ENCODE data around the gene SNED1.

The SNED1 gene

DNA sequence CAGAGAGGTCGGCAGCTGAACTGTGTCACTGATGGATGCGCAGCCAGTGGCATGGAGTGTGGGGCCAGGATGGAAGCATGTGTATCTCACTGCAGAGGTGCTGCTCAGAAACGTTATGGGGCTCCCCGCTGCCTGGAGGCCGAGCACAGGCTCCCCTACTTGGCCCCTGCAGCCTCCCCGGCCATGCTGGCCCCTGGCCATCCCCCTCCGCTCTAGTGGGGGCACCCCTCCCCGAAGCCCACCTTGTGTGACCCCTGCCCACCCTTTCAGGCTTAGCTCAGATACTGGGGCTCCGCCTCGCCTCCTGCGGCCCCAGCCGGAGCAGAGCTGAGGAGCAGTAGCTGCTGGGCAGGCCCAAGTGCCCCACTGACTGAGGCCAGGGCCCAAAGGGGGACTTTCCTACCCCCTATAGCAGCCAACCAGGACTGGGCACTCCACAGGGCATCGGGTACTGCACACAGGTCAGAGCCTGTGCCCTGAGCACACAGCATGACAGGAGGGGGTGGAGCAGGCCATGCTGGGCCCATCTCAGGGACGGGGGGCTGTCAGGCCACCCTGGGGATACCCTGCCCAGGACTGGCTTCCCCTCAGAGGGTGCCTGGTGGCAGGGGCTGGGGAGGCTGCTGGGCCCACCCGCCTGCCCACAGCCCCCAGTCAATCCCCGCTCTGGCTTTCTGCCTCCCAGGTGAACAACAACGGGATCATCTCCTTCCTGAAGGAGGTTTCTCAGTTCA is 31.3 kb downstream of the SNED1 start:
- no peak for DNase-seq (ENCODE audit: low spot score)

DNA sequence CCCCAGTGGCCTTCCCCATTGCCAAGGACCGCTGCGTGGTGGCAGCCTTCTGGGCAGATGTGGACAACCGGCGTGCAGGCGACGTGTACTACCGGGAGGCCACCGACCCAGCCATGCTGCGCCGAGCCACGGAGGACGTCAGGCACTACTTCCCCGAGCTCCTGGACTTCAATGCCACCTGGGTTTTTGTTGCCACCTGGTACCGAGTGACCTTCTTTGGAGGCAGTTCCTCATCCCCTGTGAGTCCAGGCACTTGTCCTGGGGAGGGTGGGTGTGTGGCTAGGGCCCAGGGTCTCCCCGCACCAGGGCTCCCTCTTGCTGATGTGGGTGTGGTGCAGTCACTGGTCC is 31.9 kb downstream of the SNED1 start:
- DNase-seq (ENCODE audit: low spot score): no peak

DNA sequence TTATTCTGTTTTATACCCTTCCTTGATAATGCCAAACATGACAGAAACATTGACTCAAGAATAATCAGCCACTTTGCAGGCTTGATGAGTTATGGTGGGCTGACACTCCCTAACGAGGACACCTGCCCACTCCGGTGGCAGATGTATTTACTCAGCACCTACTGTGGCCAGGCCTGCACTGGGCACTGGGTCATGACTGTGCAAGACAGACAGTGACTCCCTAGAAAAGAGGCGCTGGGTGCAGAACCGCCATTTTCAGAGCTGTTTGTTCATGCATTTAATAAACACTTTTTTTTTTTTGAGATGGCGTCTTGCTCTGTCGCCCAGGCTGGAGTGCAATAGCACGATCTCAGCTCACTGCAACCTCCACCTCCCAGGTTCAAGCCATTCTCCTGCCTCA is 32.5 kb downstream of the SNED1 start:
- DNase-seq (ENCODE audit: low spot score): no peak

DNA sequence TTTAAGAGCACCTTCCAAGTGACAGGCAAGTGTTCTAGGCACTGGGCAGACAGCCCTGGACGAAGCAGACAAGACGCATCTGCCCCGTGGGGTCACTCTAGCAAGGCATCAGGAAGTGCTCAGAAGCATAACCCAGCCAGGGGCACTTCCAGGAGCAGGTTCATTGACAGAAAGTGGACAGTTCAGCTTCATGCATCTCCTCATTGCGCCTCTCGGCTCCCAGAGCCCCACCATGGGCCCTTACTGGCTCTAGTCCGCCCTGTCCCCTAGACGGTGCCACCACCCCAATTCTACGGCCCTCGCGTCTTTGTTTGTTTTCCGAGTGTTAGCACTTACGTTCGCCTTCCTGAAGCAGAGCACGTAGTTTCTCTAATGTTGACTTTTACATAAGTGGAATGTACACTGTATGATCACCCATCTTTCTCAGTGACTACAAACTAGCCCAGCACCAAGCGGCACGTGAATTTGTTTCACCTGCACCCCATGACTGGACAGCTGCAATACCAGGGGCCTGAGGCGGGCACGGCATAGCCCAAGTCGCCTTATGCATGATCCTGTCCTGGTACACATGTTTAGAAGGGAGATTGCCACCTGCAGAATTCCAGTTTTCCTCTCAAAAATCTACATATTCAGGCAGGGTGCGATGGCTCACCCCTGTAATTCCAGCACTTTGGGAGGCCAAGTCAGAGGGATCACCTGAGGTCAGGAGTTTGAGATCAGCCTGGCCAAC is 33.2 kb downstream of the SNED1 start:
- no peak for DNase-seq (ENCODE audit: low spot score)

DNA sequence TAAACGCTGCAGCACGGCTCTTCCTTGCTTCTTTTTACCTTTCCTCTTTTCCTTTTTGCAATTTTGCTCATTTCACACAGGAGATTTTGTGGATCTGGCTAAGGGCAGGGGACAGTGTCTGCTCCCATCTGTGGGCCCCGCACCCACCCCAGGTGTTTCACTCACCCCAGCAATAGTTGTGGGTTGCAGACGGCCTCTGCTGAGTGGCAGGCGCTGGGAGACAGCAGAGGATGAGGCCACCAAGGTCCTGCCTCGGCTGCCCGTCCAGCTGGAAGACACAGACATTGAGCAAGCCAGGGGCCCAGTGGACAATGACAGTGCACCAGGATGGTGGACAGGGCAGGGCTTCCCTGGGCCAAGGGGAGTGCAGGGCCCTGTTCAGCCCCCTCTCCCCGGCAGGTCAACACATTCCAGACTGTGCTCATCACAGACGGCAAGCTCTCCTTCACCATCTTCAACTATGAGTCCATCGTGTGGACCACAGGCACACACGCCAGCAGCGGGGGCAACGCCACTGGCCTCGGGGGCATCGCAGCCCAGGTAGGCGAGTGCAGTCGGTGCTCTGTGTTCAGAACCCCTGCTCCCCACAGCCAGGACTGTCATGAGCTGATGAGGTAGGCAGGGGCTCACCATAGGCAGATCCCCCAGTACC is 35.0 kb downstream of the SNED1 start:
- DNase-seq (ENCODE audit: low spot score): no peak

DNA sequence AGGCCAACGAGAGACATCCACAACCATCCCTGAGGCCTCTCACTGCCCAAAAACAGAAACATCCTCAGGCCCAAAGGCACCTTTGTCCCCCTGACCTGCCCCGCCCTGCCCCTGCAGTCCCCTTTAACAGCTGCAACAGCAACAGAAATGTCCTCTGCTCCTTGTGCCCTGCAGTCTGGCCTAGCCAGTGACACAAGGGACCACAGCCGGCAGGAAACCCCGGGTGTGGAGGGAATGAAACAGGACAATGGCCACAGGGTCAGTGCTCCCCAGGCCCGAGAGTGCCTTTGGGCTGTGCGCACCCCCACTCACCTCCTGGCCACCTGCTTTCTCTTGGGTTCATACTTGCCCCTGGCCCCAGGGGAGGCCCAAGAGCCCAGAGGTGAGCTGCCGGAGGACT is 35.6 kb downstream of the SNED1 start:
- no peak for DNase-seq (ENCODE audit: low spot score)

DNA sequence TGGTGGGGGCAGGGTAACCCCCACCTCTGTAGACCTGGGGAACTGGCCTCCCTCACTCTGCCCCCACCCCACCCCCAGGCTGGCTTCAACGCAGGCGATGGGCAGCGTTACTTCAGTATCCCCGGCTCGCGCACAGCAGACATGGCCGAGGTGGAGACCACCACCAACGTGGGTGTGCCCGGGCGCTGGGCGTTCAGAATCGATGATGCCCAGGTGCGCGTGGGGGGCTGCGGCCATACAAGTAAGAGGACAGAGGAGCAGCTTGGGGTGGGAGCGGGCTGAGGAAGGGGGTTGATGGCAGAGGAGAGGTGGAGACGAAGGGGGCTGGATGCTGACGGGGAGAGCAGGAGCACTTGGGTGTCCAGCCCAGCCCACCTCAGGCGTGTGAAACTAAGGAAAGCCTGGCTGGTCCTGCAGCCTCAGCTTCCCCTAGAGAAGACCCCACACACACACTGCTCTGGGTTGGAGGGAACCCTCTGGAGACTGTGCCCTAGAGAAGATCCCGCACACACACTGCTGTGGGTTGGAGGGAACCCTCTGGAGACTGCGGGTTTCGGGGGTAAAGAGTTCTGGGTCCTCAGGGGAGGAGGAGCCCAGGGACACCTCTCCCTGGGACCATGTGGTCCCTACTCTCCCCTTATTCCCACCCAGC is 36.2 kb downstream of the SNED1 start:
- DNase-seq (ENCODE audit: low spot score): no peak

DNA sequence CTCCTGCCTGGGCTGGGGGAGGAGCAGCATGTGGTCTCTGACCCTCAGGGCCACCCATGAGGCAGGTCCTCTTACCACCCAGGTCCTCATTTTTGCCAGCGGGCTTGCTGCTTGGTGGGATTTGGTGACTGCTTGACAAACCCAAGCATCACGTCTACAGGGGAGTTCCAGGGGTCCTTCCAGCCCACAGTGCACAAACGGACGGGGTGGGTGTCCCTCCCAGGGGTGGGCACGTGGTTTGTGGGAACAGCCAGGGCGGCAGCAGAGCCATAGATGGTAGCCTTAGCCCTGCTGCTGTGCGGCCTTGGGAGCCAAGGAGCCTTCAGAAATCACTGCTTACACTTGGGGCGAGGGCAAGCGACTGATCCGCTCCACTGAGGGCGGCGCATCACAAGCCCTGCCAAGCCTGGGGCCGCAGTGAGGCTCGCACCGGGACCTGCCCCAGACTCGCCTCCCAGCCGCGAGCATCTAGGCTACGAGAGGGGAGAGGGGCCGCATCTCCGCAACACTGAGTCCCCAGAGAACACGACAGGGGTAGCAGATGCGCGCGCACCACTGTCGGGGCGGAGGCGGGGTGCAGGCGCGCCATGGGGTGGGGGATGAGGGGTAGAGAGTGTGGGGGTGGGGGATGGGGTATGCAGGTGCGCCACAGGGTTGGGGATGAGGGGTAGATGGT is 36.9 kb downstream of the SNED1 start:
- DNase-seq (ENCODE audit: low spot score): no peak

DNA sequence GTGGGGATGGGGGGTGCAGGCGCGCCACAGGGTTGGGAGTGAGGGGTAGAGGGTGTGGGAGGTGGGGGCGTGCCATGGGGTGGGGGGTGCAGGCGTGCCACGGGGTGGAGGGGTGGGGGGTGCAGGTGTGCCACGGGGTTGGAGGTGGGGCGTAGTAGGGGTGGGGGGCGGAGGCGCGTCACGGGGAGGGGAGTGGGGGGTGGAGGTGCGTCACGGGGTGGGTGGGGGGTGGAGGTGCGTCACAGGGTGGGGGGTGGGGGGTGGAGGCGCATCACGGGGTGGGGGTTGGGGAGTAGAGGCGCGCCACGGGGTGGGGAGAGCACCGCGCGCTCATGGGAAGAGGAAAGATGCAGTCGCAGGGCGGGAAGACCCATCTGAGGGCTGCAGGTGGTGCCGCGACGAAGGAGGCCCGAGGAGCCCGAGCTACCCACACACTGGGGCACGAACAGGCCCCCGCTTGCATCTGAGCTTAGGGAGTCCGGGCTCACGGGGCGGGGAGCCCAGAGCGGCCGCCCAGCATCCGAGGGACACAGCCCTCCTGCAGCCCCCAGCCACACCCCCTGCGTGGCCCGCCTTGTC is 37.5 kb downstream of the SNED1 start:
- DNase-seq (ENCODE audit: low spot score): no peak

DNA sequence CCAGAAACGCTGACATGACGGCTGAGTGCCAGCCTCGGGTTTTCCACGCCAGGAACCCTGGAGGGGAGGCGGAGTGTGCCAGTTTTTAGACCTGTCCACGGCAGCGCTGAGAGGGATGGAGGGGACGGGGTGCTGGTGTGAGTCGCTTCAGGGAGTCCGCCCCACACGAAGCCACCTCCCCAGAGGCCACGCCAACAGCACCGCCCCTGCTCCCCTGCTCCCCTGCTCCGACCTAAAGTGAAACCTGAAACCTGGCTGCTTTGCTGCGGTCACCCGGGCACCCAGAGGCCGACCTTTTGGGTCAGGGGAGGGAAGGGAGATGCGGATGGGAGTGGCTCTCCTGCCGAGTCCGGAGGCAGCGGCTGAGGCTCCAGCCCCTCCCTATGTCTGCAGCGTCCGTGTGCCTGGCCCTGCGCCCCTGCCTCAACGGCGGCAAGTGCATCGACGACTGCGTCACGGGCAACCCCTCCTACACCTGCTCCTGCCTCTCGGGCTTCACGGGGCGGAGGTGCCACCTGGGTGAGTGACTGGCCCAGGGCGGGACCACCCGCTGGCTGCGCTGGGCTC is 38.1 kb downstream of the SNED1 start:
- peak; percentile 63 for DNase-seq (ENCODE audit: low spot score)

DNA sequence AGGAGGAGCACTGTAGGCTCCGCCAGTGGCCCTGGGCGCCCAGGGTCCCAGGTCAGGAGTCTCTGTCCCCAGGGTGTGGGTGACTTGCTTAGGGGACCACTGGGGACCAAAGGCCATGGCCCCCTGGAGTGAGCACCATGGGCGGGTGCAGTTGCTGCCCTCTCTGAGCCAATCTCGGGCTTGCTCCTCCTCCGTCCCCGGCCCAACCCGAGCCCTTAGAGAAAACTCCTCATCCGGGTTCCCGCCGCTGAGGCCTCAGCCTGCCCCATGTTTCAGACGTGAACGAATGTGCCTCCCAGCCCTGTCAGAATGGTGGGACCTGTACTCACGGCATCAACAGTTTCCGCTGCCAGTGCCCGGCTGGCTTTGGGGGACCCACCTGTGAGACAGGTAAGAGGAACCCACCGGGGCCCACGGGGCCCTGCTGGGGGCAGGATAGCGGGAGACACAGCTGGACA is 38.6 kb downstream of the SNED1 start:
- no peak for DNase-seq (ENCODE audit: low spot score)

DNA sequence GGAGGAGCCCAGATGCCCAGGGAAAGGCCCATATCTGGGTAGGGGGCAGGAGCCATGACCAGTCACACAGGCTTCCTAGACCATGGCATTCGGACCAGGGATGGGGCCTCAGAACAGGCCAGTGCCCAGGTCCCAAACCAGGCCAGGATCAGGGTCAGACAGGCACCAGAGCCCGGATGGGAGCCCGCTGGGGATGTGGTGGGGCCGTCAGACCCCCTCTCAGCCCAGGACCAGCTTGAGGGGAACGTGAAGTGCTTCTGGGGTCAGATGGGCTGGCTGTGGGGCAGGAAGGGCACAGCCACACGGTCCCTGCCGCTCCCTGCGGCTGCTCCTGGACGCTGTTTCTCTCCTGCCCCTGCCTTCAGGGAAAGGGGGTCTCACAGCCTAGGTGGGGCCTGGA is 39.1 kb downstream of the SNED1 start:
- DNase-seq (ENCODE audit: low spot score): no peak

DNA sequence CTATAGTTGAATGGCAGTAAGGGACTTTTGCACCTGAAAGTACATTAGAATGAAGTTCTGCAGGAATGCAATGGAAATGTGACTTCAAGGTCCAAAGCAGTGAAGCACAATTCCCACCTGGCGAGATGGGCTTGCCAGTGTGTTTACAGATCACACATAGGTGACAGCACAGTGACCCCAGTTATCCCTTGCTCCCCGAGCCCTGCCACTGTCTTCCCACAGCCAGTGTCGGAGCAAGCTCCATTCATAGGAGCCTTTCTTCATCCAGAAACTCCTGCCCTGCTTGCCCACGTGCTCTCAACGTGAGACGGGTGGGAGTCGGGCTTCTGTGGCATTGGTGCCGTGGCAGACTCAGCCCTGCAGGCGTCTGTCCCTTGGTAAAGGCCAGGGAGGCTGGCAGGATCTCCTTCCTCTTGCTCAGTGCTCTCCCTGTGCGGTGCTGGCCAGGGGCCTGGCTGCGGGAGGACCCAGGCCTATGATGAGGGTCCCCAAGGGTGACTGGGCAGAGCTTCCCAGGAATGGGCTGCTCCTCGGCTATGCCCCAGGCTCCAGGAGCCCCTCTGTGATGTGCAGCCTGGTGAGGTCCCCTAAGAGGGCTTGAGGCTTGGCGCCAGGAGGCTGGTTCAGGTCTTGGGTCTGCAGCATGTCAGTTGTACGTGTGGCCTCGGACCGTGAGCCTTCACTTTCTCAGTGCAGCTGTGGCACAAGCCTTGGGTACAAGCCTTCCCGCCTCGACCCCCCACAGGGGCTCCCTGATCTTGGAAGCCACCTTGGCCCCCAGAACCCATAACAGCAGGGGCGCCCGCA is 40.2 kb downstream of the SNED1 start:
- DNase-seq (ENCODE audit: low spot score): no peak

DNA sequence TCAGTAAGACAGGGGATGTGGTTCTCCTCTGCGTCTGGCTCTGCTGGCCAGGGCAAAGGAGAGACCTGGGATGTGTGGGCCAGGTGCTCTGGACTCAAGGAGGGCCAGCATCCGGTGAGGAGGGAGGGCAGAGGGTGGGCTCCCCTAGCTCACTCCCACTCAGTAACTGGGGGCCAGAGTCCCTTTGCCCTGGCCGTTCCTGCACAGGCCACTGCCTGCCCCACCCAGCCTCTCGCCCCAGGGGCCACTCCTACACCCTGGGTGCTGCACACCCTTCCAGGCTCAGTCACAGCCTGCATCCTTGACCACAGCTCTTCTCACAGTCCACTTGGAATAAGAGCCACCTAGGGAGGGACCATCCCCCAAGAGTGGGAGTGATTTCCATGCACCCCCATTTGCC is 41.0 kb downstream of the SNED1 start:
- no peak for DNase-seq (ENCODE audit: low spot score)

DNA sequence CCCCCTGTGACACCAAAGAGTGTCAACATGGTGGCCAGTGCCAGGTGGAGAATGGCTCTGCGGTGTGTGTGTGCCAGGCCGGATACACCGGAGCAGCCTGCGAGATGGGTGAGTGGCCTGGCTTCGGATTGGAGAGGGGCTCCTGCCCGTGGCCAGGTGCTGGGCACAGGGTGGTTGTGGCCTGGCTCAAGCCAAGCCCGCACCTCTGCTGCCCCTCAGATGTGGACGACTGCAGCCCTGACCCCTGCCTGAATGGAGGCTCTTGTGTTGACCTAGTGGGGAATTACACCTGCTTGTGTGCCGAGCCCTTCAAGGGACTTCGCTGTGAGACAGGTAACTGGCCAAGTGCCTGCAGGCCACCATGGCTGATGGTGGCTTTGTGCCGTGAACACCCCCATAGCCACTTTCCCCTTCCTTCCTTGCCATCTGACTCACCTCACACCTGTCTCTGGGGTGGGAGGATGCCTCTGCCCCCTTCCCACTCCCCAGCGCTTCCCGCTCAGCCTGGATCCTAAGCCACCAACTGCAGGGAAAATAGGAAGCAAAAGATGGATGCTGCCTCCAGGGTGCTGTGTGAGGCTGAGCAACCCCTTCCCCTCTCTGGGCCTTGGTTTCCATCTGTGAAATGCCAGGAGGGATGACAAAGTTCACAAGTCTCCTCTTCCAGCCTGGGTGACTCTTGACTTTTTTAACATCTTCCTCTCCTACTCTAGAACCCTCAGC is 41.8 kb downstream of the SNED1 start:
- DNase-seq (ENCODE audit: low spot score): no peak

DNA sequence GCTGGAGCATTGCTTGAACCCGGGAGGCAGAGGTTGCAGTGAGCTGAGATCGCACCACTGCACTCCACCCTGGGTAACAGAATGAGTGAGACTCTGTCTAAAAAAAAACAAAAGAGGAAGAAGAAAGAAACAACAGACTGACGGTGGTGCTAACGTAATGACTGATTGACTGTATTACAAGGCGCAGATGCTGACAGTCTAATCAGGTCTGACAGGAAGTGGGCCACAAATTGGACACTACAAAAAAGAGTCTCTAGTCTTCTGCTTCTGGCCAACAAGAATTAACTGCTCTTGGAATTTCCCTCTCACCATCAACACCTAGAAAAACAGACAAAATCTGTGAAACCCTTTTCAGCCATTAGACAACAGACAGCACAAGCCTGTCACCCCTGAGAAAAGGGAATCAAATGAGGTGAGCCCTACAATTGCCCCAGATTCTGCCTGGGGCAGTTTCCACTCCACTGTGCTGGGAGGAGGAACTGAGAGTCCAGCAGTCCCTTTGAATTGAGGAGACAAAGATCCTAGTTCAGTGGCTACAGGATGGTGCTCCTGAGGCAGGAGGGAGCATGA is 43.3 kb downstream of the SNED1 start:
- no peak for DNase-seq (ENCODE audit: low spot score)

DNA sequence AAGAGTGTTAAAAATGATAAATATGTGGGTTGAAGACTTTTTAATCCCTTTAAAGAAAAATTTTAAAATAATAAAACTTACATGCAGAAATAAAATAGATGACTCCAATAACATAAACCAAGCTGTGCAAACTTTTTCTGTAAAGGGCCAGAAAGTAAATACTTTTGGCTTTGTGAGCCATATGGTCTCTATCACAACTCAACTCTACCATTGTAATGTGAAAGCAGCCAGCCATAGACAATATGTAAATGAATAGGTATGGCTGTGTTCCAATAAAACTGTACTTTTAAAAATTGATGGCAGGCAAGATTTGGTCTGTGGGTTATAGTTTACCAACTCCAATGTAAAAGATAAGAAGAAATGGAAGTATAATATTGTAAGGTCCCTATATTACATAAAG is 45.2 kb downstream of the SNED1 start:
- DNase-seq (ENCODE audit: low spot score): no peak

DNA sequence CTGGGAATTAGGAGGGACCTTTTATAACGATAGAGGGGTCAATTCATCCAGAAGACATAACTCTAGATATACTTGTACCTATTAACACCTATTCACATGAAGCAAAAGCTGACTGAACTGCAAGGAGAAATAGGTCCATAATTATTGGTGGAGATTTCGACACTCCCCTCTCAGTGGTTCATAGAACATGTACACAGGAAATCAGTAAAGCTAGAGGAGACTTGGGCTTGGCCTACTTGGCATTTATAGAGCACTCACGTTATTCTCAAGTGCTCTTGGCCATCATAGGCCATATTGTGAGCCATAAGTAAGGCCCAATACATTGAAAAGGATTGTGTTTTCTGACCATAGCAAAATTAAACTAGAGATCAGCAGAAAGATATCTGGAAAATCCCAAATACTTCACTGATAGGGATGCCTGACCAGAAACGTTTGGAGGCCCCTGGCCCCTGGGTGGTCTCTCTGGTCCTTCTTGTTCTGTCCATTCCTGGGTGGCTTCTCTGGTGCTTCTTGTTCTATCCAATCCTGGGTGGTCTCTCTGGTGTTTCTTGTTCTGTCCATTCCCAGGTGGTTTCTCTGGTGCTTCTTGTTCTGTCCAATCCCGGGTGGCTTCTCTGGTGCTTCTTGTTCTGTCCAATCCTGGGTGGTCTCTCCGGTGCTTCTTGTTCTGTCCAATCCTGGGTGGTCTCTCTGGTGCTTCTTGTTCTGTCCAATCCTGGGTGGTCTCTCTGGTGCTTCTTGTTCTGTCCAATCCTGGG is 49.0 kb downstream of the SNED1 start:
- no peak for DNase-seq (ENCODE audit: low spot score)
